WERI-Rb-1 (cell line): ENCODE measurements around the gene ENAM.
"Not testable (repeated sequence)": the region's sequence is repeated elsewhere in the genome, so short reads cannot be mapped to it uniquely, and the experiment has no call there.

Source experiments
- DNase-seq: peaks from one replicate; pipeline ENCODE4 v3.0.0-alpha.2; 2020
- H3K27ac ChIP-seq: fragments of 250-450 bp; sonication (Bioruptor Pico); 2 replicates; pipeline ENCODE4 v1.5.1; 2020; ENCODE audit warnings: mild to moderate bottlenecking, moderate library complexity
- H3K27me3 ChIP-seq: fragments of 250-450 bp; sonication (Bioruptor Pico); 2 replicates; pipeline ENCODE4 v1.5.1; 2021; ENCODE audit warnings: mild to moderate bottlenecking, low read depth, moderate library complexity; ENCODE audit not compliant: insufficient read depth, severe bottlenecking
- H3K36me3 ChIP-seq: fragments of 250-450 bp; sonication (Bioruptor Pico); 2 replicates; pipeline ENCODE4 v1.5.1; 2020; ENCODE audit warnings: mild to moderate bottlenecking, moderate library complexity
- H3K4me3 ChIP-seq: 2 replicates; pipeline ENCODE4 v1.5.1; 2011; ENCODE audit warnings: low read depth, mild to moderate bottlenecking, control low read depth, low read length
- H3K9me3 ChIP-seq: fragments of 250-450 bp; sonication (Bioruptor Pico); 2 replicates; pipeline ENCODE4 v1.5.1; 2021; ENCODE audit warnings: mild to moderate bottlenecking, moderate library complexity; ENCODE audit not compliant: severe bottlenecking
- TF ChIP-seq, protein P1 (sequence below): IDR thresholded peaks from 2 replicates; pipeline ENCODE4 v1.5.1; 2011; ENCODE audit warnings: low read depth, mild to moderate bottlenecking, control low read depth, inconsistent platforms, low read length

ENAM gene

DNA sequence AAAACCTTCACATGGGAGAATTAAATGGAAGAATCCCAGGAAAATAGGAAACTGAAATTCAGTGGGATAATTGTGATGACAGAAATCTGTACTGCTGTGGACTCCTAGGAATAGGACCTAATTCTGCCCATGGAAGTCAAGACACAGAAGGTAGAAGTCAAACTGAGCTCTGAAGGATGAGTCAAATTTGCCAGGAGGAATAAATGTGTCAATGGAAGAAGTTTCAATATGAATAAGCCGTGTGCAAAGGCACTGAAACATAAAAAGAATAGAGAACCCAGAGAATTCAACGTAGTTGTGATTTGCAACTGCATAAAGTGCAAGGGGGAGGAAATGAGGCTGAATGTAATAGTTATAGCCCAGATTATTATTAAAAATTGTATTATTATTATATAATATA lies 11.6 kb downstream of the ENAM start:
- H3K4me3 ChIP-seq: no peak overlapping the region
- H3K36me3 ChIP-seq: no peaks in the 10 kb centered on the region
- TF ChIP-seq, protein P1, sequence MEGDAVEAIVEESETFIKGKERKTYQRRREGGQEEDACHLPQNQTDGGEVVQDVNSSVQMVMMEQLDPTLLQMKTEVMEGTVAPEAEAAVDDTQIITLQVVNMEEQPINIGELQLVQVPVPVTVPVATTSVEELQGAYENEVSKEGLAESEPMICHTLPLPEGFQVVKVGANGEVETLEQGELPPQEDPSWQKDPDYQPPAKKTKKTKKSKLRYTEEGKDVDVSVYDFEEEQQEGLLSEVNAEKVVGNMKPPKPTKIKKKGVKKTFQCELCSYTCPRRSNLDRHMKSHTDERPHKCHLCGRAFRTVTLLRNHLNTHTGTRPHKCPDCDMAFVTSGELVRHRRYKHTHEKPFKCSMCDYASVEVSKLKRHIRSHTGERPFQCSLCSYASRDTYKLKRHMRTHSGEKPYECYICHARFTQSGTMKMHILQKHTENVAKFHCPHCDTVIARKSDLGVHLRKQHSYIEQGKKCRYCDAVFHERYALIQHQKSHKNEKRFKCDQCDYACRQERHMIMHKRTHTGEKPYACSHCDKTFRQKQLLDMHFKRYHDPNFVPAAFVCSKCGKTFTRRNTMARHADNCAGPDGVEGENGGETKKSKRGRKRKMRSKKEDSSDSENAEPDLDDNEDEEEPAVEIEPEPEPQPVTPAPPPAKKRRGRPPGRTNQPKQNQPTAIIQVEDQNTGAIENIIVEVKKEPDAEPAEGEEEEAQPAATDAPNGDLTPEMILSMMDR: no peak
- no peaks in the 10 kb centered on the region for H3K9me3 ChIP-seq
- H3K27ac ChIP-seq: no peak overlapping the region
- no peaks in the 10 kb centered on the region for H3K27me3 ChIP-seq
- DNase-seq: no peak

DNA sequence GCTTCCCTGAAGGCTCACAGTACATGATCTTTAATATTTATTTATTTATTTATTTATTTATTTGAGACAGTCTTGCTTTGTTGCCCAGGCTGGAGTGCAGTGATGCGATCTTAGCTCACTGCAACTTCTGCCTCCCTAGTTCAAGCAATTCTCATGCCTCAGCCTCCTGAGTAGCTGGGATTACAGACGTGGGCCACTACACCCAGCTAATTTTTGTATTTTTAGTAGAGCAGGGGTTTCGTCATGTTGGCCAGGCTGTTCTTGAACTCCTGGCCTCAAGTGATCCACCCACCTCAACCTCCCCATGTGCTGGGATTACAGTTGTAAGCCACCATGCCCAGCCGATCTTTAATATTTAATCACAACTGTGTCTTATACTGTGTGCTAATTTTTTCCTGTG lies 22.2 kb downstream of the ENAM start:
- DNase-seq, H3K36me3 ChIP-seq, H3K9me3 ChIP-seq, H3K27ac ChIP-seq, H3K4me3 ChIP-seq, H3K27me3 ChIP-seq: not testable (repeated sequence)

DNA sequence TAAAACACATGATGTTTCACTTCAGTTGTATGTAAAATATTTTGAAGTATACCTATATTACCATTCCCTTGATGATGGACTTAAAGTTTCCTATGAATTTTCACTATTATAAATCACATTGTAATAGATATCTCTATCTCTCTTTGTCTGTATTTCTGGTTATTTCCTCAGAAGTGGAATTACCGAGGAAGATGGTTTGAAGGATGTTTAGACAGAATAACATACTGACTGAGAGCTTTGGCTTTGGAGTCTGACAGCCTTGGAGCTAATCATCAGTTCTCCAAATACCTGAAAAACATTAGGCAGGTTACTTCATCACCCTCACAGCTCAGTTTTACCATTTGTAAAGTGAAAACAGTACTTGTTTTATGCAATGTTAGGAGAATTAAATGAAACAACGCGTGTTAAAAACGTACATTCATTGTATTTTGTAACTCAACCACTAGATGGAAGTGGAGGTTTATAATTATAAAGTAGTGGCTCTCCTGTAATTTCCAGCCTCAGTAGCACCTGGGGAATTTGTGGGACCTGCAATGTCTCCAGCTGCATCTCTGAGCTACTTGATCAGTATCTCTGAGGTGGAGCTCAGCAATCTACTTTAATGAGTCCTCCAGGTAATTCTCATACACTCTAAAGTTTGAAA lies 23.4 kb downstream of the ENAM start:
- H3K36me3 ChIP-seq: no peaks in the 10 kb centered on the region
- H3K27me3 ChIP-seq: no peaks in the 10 kb centered on the region
- TF ChIP-seq, protein P1: 0 out of 2 replicates have a peak, but pooled peaks have one; percentile 18
- DNase-seq: no peak
- no peaks in the 10 kb centered on the region for H3K9me3 ChIP-seq
- no peak overlapping the region for H3K4me3 ChIP-seq
- no peak overlapping the region for H3K27ac ChIP-seq

DNA sequence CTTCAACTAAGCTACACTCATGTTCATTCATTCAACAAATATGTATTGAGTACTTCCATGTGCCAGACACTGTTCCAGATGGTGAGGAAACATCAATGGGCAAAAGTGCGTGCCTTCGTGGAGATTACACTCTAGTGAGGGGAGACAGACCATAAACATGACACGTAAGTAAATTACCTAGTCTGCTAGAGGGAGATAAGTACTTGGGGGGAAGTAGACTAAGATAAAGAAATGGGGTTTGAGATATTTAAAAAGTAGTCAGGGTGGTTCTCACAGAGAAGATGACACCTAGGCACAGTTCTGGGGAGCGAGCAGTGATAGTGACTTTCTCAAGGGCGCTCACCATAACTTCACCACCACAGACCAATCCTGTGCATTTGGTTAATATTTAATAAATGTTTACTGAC lies 26.1 kb downstream of the ENAM start:
- Histone ChIP-seq H3K36me3 (no peaks in the 10 kb centered on the region), H3K4me3 (no peak overlapping the region)

DNA sequence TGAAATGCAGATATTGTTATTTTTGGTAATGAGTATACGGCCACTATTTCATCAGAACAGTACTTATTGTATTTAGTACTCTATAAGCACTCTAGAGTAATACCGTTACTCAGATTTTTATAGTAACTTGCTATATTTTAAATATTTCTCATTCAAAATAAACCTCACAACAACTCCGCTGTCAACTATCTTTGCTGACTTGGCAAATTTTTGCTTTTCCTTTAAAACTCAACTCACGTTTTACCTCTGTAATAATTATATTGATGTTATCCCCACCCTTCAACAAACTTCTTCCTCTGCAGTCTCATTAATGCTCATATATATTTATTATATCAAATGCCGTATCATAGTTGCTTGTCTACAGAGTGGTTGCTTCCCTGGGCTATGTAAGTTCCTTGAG lies 28.8 kb downstream of the ENAM start:
- no peak overlapping the region for H3K27ac ChIP-seq
- TF ChIP-seq, protein P1: no peak
- DNase-seq: no peak
- no peak overlapping the region for H3K4me3 ChIP-seq
- H3K9me3 ChIP-seq: no peaks in the 10 kb centered on the region
- H3K27me3 ChIP-seq: no peaks in the 10 kb centered on the region
- H3K36me3 ChIP-seq: no peaks in the 10 kb centered on the region

More for the DNA sequence above, 26.1 kb downstream of the ENAM start:
- H3K27ac ChIP-seq: no peak overlapping the region
- no peaks in the 10 kb centered on the region for H3K27me3 ChIP-seq
- no peak for DNase-seq
- TF ChIP-seq, protein P1: no peak
- no peaks in the 10 kb centered on the region for H3K9me3 ChIP-seq

DNA sequence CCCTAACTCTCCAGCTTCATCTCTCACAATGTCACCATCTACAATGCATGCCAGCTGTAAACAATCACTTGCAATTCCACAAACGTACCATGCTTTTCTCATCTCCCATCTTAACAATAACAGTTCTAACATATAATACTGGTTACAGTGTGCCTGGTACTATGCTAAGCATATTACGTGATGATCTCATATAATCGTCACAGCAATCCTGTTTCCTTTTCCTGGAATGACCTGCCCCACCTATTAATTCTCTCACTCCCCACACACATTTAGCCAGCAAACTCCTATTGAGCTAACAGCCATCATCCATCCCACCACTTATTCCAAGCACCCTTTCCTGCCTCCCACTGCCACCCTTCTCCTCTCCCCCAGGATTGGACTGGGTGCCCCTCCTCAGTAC lies 29.9 kb downstream of the ENAM start:
- DNase-seq: no peak
- no peaks in the 10 kb centered on the region for H3K9me3 ChIP-seq
- no peaks in the 10 kb centered on the region for H3K36me3 ChIP-seq
- TF ChIP-seq, protein P1: no peak
- no peak overlapping the region for H3K4me3 ChIP-seq
- no peak overlapping the region for H3K27ac ChIP-seq
- H3K27me3 ChIP-seq: no peaks in the 10 kb centered on the region
